ENCODE data around the gene NADSYN1. TPM values are rescaled to one million over a fixed set of nuclear protein-coding genes. Genes with fewer than 3 reads are reported as not detected.

Gene NADSYN1
- total and polyA plus RNA-seq, 2 experiments from 2014 or later = 35.6 to 54.9 TPM

DNA sequence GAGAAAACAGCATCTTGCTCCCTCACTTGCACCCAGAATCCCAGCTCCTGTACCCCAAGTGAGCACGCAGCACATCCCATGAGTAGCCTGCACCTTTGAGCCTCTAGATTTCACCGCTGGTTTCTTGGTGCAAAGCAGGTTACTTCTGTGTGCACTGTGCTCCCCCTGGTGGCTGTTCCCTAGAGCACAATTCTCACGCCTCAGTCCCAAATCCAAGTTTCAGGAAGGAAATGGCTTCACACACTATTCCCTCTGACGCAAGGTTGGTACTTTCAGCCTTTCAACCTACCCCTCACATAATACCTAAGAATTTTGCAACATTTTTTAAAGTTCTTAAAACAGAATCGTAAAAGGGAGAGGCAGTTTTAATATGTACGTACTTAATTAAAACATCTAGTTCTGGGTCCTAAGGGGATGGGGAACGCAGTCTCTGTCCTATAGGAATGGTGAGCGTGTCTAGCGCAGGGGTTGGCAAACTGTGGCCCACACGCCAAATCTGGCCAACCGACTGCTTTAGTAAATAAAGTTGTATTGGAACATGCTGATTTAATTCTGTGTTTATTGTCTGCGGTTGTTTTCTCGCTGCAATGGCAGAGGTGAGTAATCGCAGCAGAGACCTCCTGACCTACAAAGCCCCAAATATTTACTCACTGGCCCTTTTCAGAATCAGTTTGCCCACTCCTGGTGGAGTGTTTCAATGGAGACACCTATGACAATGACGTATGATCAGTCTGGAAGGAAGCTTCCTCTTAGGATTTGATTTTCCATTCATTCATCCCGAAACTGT lies 32.4 kb upstream of the NADSYN1 start:
- no peaks in the 10 kb centered on the region for H3K79me2 ChIP-seq (replicated peaks; ENCODE audit: insufficient read depth)
- H3K4me1 ChIP-seq (ENCODE audit: insufficient read depth) = no peaks in the 10 kb centered on the region
- no peak overlapping the region for H3K27ac ChIP-seq (ENCODE audit: low read depth)
- H3K36me3 ChIP-seq (ENCODE audit: insufficient read depth) = no peaks in the 10 kb centered on the region
- Mint-ChIP-seq H3K4me3 (no peak overlapping the region), H3K27ac (no peak overlapping the region), H3K36me3 (ENCODE audit: low read depth) (no peaks in the 10 kb centered on the region), H3K4me1 (no peaks in the 10 kb centered on the region; the same call in 2 of the 3 replicates), H3K9me3 (no peaks in the 10 kb centered on the region), H3K27me3 (ENCODE audit: insufficient read depth, low read depth, poor library complexity) (peaks cover 12% of the 10 kb centered on the region)
- H3K27me3 ChIP-seq (ENCODE audit: insufficient read depth) = no peaks in the 10 kb centered on the region
- H4K20me1 ChIP-seq (replicated peaks; ENCODE audit: insufficient read depth) = no peaks in the 10 kb centered on the region
- H3K9me2 ChIP-seq (ENCODE audit: insufficient read depth) = no peaks in the 10 kb centered on the region
- no peaks in the 10 kb centered on the region for H3F3A ChIP-seq (replicated peaks; ENCODE audit: low read depth)
- H3K4me3 ChIP-seq = no peak overlapping the region
- TF ChIP-seq STAT1 (IDR thresholded peaks at IDR 0.05; ENCODE audit: unreplicated experiment) = no peak
- TF ChIP-seq EZH2 (IDR thresholded peaks at IDR 0.05; ENCODE audit: low read depth, unreplicated experiment) = no peak
- TF ChIP-seq, protein P1, sequence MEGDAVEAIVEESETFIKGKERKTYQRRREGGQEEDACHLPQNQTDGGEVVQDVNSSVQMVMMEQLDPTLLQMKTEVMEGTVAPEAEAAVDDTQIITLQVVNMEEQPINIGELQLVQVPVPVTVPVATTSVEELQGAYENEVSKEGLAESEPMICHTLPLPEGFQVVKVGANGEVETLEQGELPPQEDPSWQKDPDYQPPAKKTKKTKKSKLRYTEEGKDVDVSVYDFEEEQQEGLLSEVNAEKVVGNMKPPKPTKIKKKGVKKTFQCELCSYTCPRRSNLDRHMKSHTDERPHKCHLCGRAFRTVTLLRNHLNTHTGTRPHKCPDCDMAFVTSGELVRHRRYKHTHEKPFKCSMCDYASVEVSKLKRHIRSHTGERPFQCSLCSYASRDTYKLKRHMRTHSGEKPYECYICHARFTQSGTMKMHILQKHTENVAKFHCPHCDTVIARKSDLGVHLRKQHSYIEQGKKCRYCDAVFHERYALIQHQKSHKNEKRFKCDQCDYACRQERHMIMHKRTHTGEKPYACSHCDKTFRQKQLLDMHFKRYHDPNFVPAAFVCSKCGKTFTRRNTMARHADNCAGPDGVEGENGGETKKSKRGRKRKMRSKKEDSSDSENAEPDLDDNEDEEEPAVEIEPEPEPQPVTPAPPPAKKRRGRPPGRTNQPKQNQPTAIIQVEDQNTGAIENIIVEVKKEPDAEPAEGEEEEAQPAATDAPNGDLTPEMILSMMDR (conservative IDR thresholded peaks at IDR 0.05; ENCODE audit: low read depth in 2 of 2) = peak; percentile 92 to 97
- no peak overlapping the region for H2AFZ ChIP-seq
- no peak overlapping the region for H3K4me2 ChIP-seq
- ATAC-seq = peak; percentile 91
- DNase-seq (ENCODE audit: low spot score) = peak; percentile 88

DNA sequence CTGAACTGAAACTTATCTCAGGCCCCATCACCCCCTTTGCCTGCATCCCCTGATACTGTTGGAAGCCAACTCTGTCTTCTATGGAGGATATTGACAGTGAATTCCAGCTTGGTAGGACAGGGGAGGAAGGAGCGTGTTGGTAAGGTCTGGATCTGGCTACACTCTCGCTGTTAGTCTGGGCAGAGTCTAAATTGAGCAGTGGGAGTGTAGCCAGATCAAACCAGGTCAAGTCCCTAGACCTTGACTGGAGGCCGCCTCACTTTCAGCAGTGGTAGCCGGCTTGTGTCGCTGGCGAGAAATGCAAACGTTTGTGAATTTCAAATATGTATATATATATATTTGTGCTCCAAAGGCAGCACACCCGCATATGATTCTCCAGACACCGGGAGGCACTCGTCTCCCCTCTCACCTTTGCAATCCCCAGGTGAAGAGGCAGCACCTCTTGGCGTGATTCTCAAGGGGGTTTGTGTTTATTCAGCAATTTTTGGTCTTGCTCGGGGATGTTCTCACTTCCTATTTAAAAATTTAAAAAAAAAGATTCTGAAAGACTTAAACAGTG lies 31.5 kb upstream of the NADSYN1 start:
- H3K4me3 ChIP-seq = no peak overlapping the region
- H3K9me2 ChIP-seq (ENCODE audit: insufficient read depth) = no peaks in the 10 kb centered on the region
- no peaks in the 10 kb centered on the region for H3K36me3 Mint-ChIP-seq (ENCODE audit: low read depth)
- no peaks in the 10 kb centered on the region for H3K4me1 ChIP-seq (ENCODE audit: insufficient read depth)
- no peaks in the 10 kb centered on the region for H3K27me3 ChIP-seq (ENCODE audit: insufficient read depth)
- ATAC-seq (no peak), DNase-seq (ENCODE audit: low spot score) (no peak)
- no peaks in the 10 kb centered on the region for H3F3A ChIP-seq (replicated peaks; ENCODE audit: low read depth)
- H3K79me2 ChIP-seq (replicated peaks; ENCODE audit: insufficient read depth) = no peaks in the 10 kb centered on the region
- H3K9me3 Mint-ChIP-seq = no peaks in the 10 kb centered on the region
- no peaks in the 10 kb centered on the region; the same call in 2 of the 3 replicates for H3K4me1 Mint-ChIP-seq
- no peak overlapping the region for H3K4me3 Mint-ChIP-seq
- no peak overlapping the region for H3K27ac Mint-ChIP-seq
- H2AFZ ChIP-seq = no peak overlapping the region
- H3K36me3 ChIP-seq (ENCODE audit: insufficient read depth) = no peaks in the 10 kb centered on the region
- H3K4me2 ChIP-seq = no peak overlapping the region
- H4K20me1 ChIP-seq (replicated peaks; ENCODE audit: insufficient read depth) = no peaks in the 10 kb centered on the region
- H3K27me3 Mint-ChIP-seq (ENCODE audit: insufficient read depth, low read depth, poor library complexity) = peaks cover 12% of the 10 kb centered on the region
- no peak overlapping the region for H3K27ac ChIP-seq (ENCODE audit: low read depth)
- no peak for TF ChIP-seq STAT1 (IDR thresholded peaks at IDR 0.05; ENCODE audit: unreplicated experiment)
- TF ChIP-seq, protein P2, sequence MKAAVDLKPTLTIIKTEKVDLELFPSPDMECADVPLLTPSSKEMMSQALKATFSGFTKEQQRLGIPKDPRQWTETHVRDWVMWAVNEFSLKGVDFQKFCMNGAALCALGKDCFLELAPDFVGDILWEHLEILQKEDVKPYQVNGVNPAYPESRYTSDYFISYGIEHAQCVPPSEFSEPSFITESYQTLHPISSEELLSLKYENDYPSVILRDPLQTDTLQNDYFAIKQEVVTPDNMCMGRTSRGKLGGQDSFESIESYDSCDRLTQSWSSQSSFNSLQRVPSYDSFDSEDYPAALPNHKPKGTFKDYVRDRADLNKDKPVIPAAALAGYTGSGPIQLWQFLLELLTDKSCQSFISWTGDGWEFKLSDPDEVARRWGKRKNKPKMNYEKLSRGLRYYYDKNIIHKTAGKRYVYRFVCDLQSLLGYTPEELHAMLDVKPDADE (IDR thresholded peaks at IDR 0.05) = no peak
- no peak for TF ChIP-seq ZNF331 (CRISPR knock-in tag; IDR thresholded peaks at IDR 0.05; ENCODE audit: low read depth)
- TF ChIP-seq, protein P3, sequence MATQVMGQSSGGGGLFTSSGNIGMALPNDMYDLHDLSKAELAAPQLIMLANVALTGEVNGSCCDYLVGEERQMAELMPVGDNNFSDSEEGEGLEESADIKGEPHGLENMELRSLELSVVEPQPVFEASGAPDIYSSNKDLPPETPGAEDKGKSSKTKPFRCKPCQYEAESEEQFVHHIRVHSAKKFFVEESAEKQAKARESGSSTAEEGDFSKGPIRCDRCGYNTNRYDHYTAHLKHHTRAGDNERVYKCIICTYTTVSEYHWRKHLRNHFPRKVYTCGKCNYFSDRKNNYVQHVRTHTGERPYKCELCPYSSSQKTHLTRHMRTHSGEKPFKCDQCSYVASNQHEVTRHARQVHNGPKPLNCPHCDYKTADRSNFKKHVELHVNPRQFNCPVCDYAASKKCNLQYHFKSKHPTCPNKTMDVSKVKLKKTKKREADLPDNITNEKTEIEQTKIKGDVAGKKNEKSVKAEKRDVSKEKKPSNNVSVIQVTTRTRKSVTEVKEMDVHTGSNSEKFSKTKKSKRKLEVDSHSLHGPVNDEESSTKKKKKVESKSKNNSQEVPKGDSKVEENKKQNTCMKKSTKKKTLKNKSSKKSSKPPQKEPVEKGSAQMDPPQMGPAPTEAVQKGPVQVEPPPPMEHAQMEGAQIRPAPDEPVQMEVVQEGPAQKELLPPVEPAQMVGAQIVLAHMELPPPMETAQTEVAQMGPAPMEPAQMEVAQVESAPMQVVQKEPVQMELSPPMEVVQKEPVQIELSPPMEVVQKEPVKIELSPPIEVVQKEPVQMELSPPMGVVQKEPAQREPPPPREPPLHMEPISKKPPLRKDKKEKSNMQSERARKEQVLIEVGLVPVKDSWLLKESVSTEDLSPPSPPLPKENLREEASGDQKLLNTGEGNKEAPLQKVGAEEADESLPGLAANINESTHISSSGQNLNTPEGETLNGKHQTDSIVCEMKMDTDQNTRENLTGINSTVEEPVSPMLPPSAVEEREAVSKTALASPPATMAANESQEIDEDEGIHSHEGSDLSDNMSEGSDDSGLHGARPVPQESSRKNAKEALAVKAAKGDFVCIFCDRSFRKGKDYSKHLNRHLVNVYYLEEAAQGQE (IDR thresholded peaks at IDR 0.05; ENCODE audit: unreplicated experiment) = no peak
- no peak for TF ChIP-seq EZH2 (IDR thresholded peaks at IDR 0.05; ENCODE audit: low read depth, unreplicated experiment)

Data from GM23338 (cell line).